ENCODE results near the gene PDE3A.

The PDE3A gene

GRCh38 chr12:20572451-20572850, 204.1 kb downstream of the PDE3A start:
- Histone ChIP-seq H3K9ac (ENCODE audit: low read depth, low read length, poor library complexity, severe bottlenecking) (no peak overlapping the region), H3K79me2 (ENCODE audit: insufficient read depth, low read length) (no peaks in the 10 kb centered on the region), H3K36me3 (ENCODE audit: insufficient read depth, low read length) (no peaks in the 10 kb centered on the region), H3K4me1 (ENCODE audit: insufficient read depth, low read length, poor library complexity, severe bottlenecking) (no peaks in the 10 kb centered on the region), H4K20me1 (ENCODE audit: insufficient read depth, low read length, poor library complexity, severe bottlenecking) (no peaks in the 10 kb centered on the region), H3K9me2 (replicated peaks; ENCODE audit: low read depth, low read length) (no peaks in the 10 kb centered on the region), H3K4me2 (ENCODE audit: low read depth, low read length, poor library complexity, severe bottlenecking) (no peak overlapping the region), H3K27me3 (ENCODE audit: insufficient read depth, low read length, poor library complexity, severe bottlenecking) (no peaks in the 10 kb centered on the region), H3F3A (ENCODE audit: low read depth) (no peaks in the 10 kb centered on the region), H3K4me3 (ENCODE audit: low read length, poor library complexity, severe bottlenecking) (no peak overlapping the region), H3K9me3 (ENCODE audit: insufficient read depth, low read depth, low read length) (no peaks in the 10 kb centered on the region), H2AFZ (ENCODE audit: low read length) (no peak overlapping the region)
- no peak for TF ChIP-seq EZH2phosphoT487 (IDR thresholded peaks at IDR 0.05; ENCODE audit: borderline replicate concordance)
- TF ChIP-seq CTCF (conservative IDR thresholded peaks at IDR 0.05; ENCODE audit: low read length) = no peak

GRCh38 chr12:20576528-20576927, 208.2 kb downstream of the PDE3A start:
- Histone ChIP-seq H4K20me1 (ENCODE audit: insufficient read depth, low read length, poor library complexity, severe bottlenecking) (no peaks in the 10 kb centered on the region), H3K79me2 (ENCODE audit: insufficient read depth, low read length) (no peaks in the 10 kb centered on the region), H3K4me3 (ENCODE audit: low read length, poor library complexity, severe bottlenecking) (no peak overlapping the region), H3K9me3 (ENCODE audit: insufficient read depth, low read depth, low read length) (no peaks in the 10 kb centered on the region), H3F3A (ENCODE audit: low read depth) (no peaks in the 10 kb centered on the region), H3K4me2 (ENCODE audit: low read depth, low read length, poor library complexity, severe bottlenecking) (no peak overlapping the region), H3K27me3 (ENCODE audit: insufficient read depth, low read length, poor library complexity, severe bottlenecking) (no peaks in the 10 kb centered on the region), H2AFZ (ENCODE audit: low read length) (no peak overlapping the region), H3K4me1 (ENCODE audit: insufficient read depth, low read length, poor library complexity, severe bottlenecking) (no peaks in the 10 kb centered on the region), H3K36me3 (ENCODE audit: insufficient read depth, low read length) (no peaks in the 10 kb centered on the region), H3K9ac (ENCODE audit: low read depth, low read length, poor library complexity, severe bottlenecking) (no peak overlapping the region), H3K9me2 (replicated peaks; ENCODE audit: low read depth, low read length) (no peaks in the 10 kb centered on the region)
- TF ChIP-seq EZH2phosphoT487 (IDR thresholded peaks at IDR 0.05; ENCODE audit: borderline replicate concordance) = no peak
- no peak for TF ChIP-seq CTCF (conservative IDR thresholded peaks at IDR 0.05; ENCODE audit: low read length)

GRCh38 chr12:20577054-20577453, 208.7 kb downstream of the PDE3A start:
- H3K36me3 ChIP-seq (ENCODE audit: insufficient read depth, low read length) = no peaks in the 10 kb centered on the region
- H3K9me3 ChIP-seq (ENCODE audit: insufficient read depth, low read depth, low read length) = no peaks in the 10 kb centered on the region
- no peaks in the 10 kb centered on the region for H3K4me1 ChIP-seq (ENCODE audit: insufficient read depth, low read length, poor library complexity, severe bottlenecking)
- no peak for TF ChIP-seq CTCF (conservative IDR thresholded peaks at IDR 0.05; ENCODE audit: low read length)
- TF ChIP-seq EZH2phosphoT487 (IDR thresholded peaks at IDR 0.05; ENCODE audit: borderline replicate concordance) = no peak
- H2AFZ ChIP-seq (ENCODE audit: low read length) = no peak overlapping the region
- H3K79me2 ChIP-seq (ENCODE audit: insufficient read depth, low read length) = no peaks in the 10 kb centered on the region
- no peak overlapping the region for H3K4me2 ChIP-seq (ENCODE audit: low read depth, low read length, poor library complexity, severe bottlenecking)
- no peaks in the 10 kb centered on the region for H3F3A ChIP-seq (ENCODE audit: low read depth)
- no peak overlapping the region for H3K9ac ChIP-seq (ENCODE audit: low read depth, low read length, poor library complexity, severe bottlenecking)
- H3K27me3 ChIP-seq (ENCODE audit: insufficient read depth, low read length, poor library complexity, severe bottlenecking) = no peaks in the 10 kb centered on the region
- no peak overlapping the region for H3K4me3 ChIP-seq (ENCODE audit: low read length, poor library complexity, severe bottlenecking)
- no peaks in the 10 kb centered on the region for H4K20me1 ChIP-seq (ENCODE audit: insufficient read depth, low read length, poor library complexity, severe bottlenecking)
- no peaks in the 10 kb centered on the region for H3K9me2 ChIP-seq (replicated peaks; ENCODE audit: low read depth, low read length)

Measured in Loucy (cell line).